Hematopoietic multipotent progenitor cell treated with erythropoietin and hydrocortisone succinate and interleukin-3 and kit ligand, for 8 days (in vitro differentiated cells): ENCODE data around the gene BRINP2.

Experiments
- DNase-seq: peaks from one replicate; pipeline ENCODE4 v3.0.0-alpha.2; 2015

Gene BRINP2

DNA sequence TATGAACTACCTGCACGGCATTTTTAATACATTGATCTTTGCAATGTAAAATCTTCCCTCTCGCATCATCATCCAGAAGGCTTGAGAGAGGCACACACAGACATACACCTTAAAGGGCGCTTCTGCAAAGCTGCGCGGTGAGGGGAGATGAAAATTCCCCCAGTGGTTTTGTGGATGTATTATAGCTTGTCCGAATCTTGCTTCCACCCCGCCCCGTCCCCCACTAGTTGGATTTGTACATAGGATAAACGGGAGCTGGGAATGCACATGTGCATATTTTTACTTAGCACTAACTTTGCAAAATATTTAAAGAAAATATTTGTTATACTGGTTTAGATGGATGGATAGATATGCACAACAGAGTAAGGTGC, 5.7 kb upstream of the BRINP2 start:
- DNase-seq = no peak

GRCh38 chr1:177171536-177172123, 872 bp downstream of the BRINP2 start:
- no peak for DNase-seq

DNA sequence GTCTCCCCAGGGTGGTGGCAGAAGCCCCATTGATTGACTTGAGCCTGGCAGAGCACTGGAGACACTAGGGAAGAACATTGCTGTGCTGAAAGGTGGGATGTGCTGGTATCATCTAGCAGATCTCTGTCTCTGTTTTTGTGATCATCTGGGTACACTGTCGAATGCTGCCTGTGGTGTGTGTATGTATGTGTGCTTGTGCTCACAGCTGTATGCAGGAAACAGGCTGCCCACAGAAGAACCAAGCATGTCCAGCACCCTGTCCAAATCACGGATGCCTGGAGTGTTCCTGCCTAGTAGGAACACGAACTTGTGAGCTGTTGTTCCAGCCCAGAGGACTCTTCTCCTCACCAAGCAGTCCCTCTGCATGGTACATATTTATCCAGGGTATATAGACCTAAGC, 1.5 kb downstream of the BRINP2 start:
- DNase-seq = no peak

GRCh38 chr1:177172866-177173265, 2.1 kb downstream of the BRINP2 start:
- no peak for DNase-seq

- DNase-seq = no peak
These were observed 3.2 kb downstream of the BRINP2 start for GRCh38 chr1:177173976-177174375.

DNA sequence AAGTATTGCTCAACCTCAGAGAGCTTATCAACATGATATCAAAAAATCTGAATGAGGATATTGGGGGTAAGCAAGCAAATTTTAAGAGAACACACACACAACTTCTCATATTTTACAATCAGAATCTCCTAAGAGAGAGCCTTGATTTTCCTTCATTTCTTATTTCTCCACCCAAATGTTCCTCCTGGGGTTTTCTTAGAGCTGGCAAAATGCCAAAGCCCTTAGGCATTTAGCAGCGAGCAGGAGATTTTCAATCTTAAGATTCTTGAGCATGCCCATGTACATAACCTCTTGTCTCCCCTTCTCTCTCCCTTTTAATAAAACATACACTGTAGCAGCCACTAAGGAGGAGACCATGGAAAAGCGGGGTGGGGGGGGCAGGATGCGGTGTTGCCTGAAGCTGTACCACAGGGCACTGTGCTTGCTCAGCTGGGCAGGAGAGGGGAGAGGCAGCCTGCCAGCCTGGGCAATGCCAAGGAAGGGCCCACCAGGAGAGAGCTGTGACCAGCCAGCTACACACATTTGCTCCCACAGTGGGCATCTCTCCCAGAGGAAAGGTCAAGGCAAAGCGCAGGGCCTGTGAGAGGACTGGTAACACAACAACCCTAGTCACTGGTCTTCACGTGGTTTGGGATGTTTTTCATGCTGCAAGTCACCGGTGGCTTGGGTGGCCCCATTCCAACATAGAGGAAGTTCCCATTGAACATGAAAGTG, 4.3 kb downstream of the BRINP2 start:
- DNase-seq = no peak

- no peak for DNase-seq
These were observed 10.5 kb downstream of the BRINP2 start for GRCh38 chr1:177181280-177181630.

DNA sequence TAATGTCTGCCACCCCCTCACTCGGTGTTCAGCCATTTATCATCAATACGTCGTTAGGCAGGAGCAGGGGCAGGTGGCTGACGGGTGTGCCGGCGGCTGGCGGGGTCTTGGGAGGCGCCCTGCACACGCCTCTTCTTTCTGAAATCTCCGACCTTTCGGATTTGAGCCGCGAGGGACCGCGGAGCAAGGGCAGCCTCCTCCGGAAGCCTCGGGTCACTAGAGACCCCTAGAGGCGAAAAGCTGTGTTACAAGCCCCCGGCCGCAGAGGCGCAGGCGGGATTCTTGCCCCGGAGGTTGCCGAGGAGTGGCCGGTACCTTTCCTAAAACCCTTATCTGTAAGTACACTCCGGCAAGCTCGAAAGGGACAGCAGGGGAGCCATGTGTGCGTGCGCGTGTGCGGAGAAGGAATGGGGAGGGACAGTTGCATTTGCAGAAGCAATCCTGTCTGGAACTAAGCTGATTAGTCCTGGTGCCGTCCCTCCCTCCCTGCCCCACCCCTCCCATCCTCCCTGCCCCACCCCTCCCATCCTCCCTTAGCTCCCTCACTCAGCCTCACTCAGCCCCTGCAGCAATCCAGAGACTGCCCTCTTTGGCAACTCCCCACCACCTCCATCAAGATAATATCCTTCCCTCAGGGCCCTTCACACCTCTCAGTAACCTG, 11.0 kb downstream of the BRINP2 start:
- peak; percentile 44 for DNase-seq

- no peak for DNase-seq
These were observed 13.1 kb downstream of the BRINP2 start for GRCh38 chr1:177183836-177184235.

- DNase-seq = no peak
These were observed 14.5 kb downstream of the BRINP2 start for GRCh38 chr1:177185209-177185608.

DNA sequence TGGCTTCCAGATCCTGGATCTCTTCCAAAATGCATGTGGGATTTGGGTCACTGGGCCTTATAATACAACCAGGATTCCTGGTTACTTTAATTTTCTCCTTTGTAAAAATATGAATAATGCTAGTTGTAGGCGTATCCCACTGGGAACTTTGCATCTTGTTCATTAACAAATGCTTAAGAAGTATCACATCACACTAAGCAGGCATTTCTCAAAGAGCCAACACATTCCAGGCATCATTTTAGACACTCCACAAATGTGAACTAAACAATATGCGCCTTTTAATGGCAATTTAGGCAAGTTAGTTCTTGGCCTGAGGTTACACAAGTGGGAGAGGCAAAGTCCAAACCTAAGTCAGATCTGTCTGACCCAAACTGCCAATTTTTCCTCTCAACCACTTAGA, 15.9 kb downstream of the BRINP2 start:
- DNase-seq = no peak

- DNase-seq = no peak
These were observed 19.7 kb downstream of the BRINP2 start for GRCh38 chr1:177190308-177190970.

- DNase-seq = no peak
These were observed 27.5 kb downstream of the BRINP2 start for GRCh38 chr1:177198243-177198642.

GRCh38 chr1:177200290-177200689, 29.5 kb downstream of the BRINP2 start:
- DNase-seq = no peak

- DNase-seq = no peak
These were observed 36.1 kb downstream of the BRINP2 start for GRCh38 chr1:177206831-177207355.

GRCh38 chr1:177208920-177209319, 38.2 kb downstream of the BRINP2 start:
- DNase-seq = no peak

- no peak for DNase-seq
These were observed 38.6 kb downstream of the BRINP2 start for GRCh38 chr1:177209357-177209756.

GRCh38 chr1:177210071-177210470, 39.3 kb downstream of the BRINP2 start:
- DNase-seq = no peak

DNA sequence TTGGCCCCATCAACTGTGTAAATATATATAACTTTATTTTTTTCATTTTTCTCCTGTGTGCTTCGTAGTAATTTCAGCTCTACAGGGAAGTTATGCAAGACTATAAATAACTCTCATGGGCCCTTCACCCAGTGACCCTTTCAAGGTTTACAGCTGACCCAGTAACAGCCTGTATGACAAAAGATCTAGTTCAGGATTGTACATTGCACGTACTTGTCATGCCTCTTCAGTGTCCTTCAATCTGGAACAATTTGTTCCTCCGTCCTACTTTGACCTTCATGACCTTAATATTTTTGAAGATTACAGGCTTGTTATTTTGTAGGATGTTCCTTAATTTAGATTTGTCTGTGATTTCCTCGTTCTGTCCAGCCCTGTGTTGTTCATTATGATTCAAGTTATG, 40.5 kb downstream of the BRINP2 start:
- no peak for DNase-seq

- no peak for DNase-seq
These were observed 45.9 kb downstream of the BRINP2 start for GRCh38 chr1:177216587-177217202.

GRCh38 chr1:177219554-177220458, 49.0 kb downstream of the BRINP2 start:
- no peak for DNase-seq

DNA sequence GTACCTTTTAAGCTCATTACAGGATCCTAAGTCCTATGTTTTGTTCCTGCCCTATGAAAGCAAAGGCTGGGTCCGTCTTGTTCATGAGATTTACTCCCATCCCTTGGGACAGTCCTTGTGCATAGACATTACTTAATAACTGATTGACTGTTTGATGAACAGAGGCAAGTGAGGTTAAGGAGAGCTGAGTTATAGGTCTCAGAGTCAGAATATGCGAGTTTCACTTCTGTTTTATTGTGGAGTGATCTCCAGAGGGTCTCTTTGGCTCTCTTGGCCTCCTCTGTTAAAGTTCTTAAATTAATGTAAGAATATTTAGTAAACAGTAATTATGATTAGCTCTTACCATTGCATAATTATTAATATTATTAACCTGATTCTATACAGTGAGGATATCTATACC, 52.6 kb downstream of the BRINP2 start:
- DNase-seq = no peak
